Stomach (tissue), 9 donors: ENCODE measurements around the gene SOX11. TPM values are rescaled to one million over a fixed set of nuclear protein-coding genes. Genes with fewer than 3 reads are reported as not detected.

Experiments used
- DNase-seq, 2 donors: peaks; one replicate each; pipeline versions ENCODE4 v3.0.0 to v3.0.0-alpha.2; 2013 to 2019
- H3K27ac ChIP-seq, 5 donors: fragments of 200-600 bp in 4 of 5; sonication (generic) in 4 of 5; one replicate each; pipeline ENCODE4 v1.5.1; 2013 to 2019; ENCODE audit warnings: mild to moderate bottlenecking in 1 of 5, moderate library complexity in 1 of 5
- H3K27me3 ChIP-seq, 3 donors: fragments of 200-600 bp; sonication (generic); one replicate each; pipeline ENCODE4 v1.5.1; 2017 to 2019; ENCODE audit warnings: mixed run types in 1 of 3
- H3K36me3 ChIP-seq, 4 donors: fragments of 200-600 bp; sonication (generic); 1 replicate in 3 of 4; 2 replicates in 1 of 4; pipeline ENCODE4 v1.5.1; 2016 to 2019
- H3K4me1 ChIP-seq, 4 donors: fragments of 200-600 bp; sonication (generic); one replicate each; pipeline ENCODE4 v1.5.1; 2016 to 2019
- H3K4me3 ChIP-seq, 4 donors: fragments of 200-600 bp; sonication (generic) in 3 of 4; one replicate each; pipeline ENCODE4 v1.5.1; 2016 to 2019; ENCODE audit warnings: mild to moderate bottlenecking in 1 of 4
- H3K9me3 ChIP-seq, 4 donors: fragments of 200-600 bp; sonication (generic); one replicate each; pipeline ENCODE4 v1.5.1; 2016 to 2019
- CTCF ChIP-seq, 7 experiments: fragments of 450-650 bp in 4 of 7; fragments of 200-600 bp in 3 of 7; sonication (generic) in 3 of 7; IDR thresholded peaks; one replicate each; pipeline ENCODE4 v1.5.1; 2016 to 2019; ENCODE audit warnings: antibody characterized with exemption in 7 of 7, control low read depth in 2 of 7, mild to moderate bottlenecking in 1 of 7
- EP300 ChIP-seq: sonication (generic); formaldehyde crosslinking; IDR thresholded peaks from one replicate; pipeline ENCODE4 v1.6.1; 2017; ENCODE audit warnings: antibody characterized with exemption
- POLR2A ChIP-seq, 4 donors: fragments of 450-650 bp; IDR thresholded peaks; one replicate each; pipeline ENCODE4 v1.6.1; 2016; ENCODE audit warnings: antibody characterized with exemption in 4 of 4, control low read depth in 2 of 4, mild to moderate bottlenecking in 1 of 4, moderate library complexity in 1 of 4
- POLR2AphosphoS5 ChIP-seq, 3 donors: sonication (generic); formaldehyde crosslinking; IDR thresholded peaks; one replicate each; pipeline ENCODE4 v1.6.1; 2016; ENCODE audit warnings: antibody characterized with exemption in 3 of 3
- WGBS, 5 donors: extraction: QIAGEN DNeasy Blood & Tissue Kit in 3 of 5; methylation state at CpG; one replicate each; pipeline versions ENCODE4 v1.1.5 to v1.1.7; 2013 to 2018; 5-methylcytosine and 5-hydroxymethylcytosine counted together
- intact Hi-C: fragments of 100-400 bp; cut with DNase I; formaldehyde crosslinking; loops from one replicate; pipeline ENCODE4 v1.15.1; 2023; ENCODE audit warnings: low total_unique reads
- polyA plus RNA-seq, 3 donors: library from polyadenylated mRNA; stranded (reverse); fragments of 200-250 nt; gene quantifications; one replicate each; pipeline ENCODE4 v1.2.3, GENCODE V29; 2013
- total RNA-seq, 5 donors: library from RNA; depleted of rRNA; stranded (reverse); fragments of >200 nt; gene quantifications; one replicate each; pipeline versions ENCODE4 v1.1.0 to v1.2.3, GENCODE V29; 2014 to 2016
- donor health status: healthy with polysubstance abuse.
- donor health status: Bipolar disorder and iron deficiency.
- donor health status: healthy.

SOX11 gene
- total and polyA plus RNA-seq, 8 donors = 0.06 to 3.7 (median 0.11) TPM; not detected in 4

GRCh38 chr2:5686068-5686467 is 6.1 kb upstream of the SOX11 start:
- no peak for DNase-seq
- H3K4me1 ChIP-seq = peaks cover 3 to 5% (median 3%) of the 10 kb centered on the region in 4 donors
- TF ChIP-seq POLR2AphosphoS5 (IDR thresholded peaks at IDR 0.05) (no peak), POLR2A (IDR thresholded peaks at IDR 0.05) (no peak), CTCF (IDR thresholded peaks at IDR 0.05) (no peak), EP300 (no peak)
- peaks cover 4 to 70% (median 10%) of the 10 kb centered on the region in 3 donors for H3K27me3 ChIP-seq
- H3K27ac ChIP-seq = no peak overlapping the region
- no peaks in the 10 kb centered on the region for H3K9me3 ChIP-seq
- H3K36me3 ChIP-seq = no peaks in the 10 kb centered on the region
- H3K4me3 ChIP-seq = no peak overlapping the region
- intact Hi-C loops = no loop called here
- WGBS, 5 donors = 39 to 63% (median 56%) methylated on average over 1 of the region's 1 CpG

- WGBS, 5 donors = 61 to 73% (median 66%) methylated on average over 5 of the region's 5 CpGs
- TF ChIP-seq POLR2A (IDR thresholded peaks at IDR 0.05) = no peak
- TF ChIP-seq POLR2AphosphoS5 (IDR thresholded peaks at IDR 0.05) = no peak
- TF ChIP-seq CTCF (IDR thresholded peaks at IDR 0.05) = no peak
- TF ChIP-seq EP300 = no peak
Observed at GRCh38 chr2:5686536-5686935, 5.6 kb upstream of the SOX11 start.

DNA sequence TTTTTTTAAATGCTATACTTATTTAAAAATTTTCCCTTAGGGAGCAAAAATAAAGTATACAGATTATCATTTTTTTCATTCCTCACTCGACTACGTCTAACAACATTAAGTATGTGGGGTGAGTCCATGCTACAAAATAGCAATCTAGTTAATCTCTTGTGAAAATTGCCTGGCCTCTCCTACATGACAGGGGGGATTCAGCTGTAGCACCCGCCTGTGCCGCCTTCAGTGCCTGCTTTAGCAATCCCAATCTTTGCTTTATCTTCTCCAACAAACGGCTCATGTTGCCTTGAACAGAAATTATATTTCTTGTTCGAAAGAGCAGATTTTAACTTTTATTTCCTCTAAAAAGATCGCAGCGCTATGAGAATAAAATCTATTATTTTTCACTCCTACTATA is 2.4 kb upstream of the SOX11 start:
- Histone ChIP-seq H3K36me3 (no peaks in the 10 kb centered on the region), H3K4me3 (no peak overlapping the region), H3K9me3 (no peaks in the 10 kb centered on the region), H3K4me1 (peaks cover 30 to 38% (median 34%) of the 10 kb centered on the region in 4 donors), H3K27me3 (peaks cover 28 to 86% (median 44%) of the 10 kb centered on the region in 3 donors), H3K27ac (no peak overlapping the region)
- intact Hi-C loops = no loop called here
- no peak for DNase-seq
- TF ChIP-seq CTCF (IDR thresholded peaks at IDR 0.05) (no peak), EP300 (no peak), POLR2AphosphoS5 (IDR thresholded peaks at IDR 0.05) (no peak), POLR2A (IDR thresholded peaks at IDR 0.05) (no peak)
- 74 to 83% (median 81%) methylated on average over 8 of the region's 8 CpGs for WGBS, 5 donors

More at GRCh38 chr2:5686536-5686935, 5.6 kb upstream of the SOX11 start:
- intact Hi-C loops = no loop called here
- Histone ChIP-seq H3K9me3 (no peaks in the 10 kb centered on the region), H3K36me3 (no peaks in the 10 kb centered on the region), H3K4me1 (peaks cover 7 to 10% (median 8%) of the 10 kb centered on the region in 4 donors), H3K4me3 (no peak overlapping the region), H3K27me3 (peaks cover 7 to 75% (median 15%) of the 10 kb centered on the region in 3 donors), H3K27ac (no peak overlapping the region)
- DNase-seq = no peak

DNA sequence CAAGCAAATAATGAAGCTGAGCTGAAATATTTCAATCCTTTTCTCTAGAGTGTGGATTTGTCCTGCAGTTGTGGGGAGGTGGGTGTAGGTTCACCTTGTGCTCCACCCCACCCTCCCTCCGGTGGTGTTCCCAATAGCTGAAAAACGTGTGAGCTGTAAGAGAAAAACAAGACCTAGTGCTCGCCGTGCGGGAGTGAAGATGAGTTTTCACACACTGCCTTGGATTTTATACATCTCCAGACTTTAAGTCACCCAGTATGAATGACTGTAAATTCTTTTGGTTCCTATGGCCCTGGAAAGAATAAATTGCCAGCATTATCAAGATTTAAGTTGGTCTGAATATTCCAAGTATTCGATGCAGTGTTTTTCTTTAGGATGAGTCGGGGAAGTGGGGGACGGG is 1.9 kb upstream of the SOX11 start:
- no peak overlapping the region for H3K4me3 ChIP-seq
- H3K27ac ChIP-seq = no peak overlapping the region
- TF ChIP-seq POLR2A (IDR thresholded peaks at IDR 0.05) = no peak
- TF ChIP-seq CTCF (IDR thresholded peaks at IDR 0.05) = no peak
- TF ChIP-seq EP300 = no peak
- no peak for TF ChIP-seq POLR2AphosphoS5 (IDR thresholded peaks at IDR 0.05)
- H3K9me3 ChIP-seq = no peaks in the 10 kb centered on the region
- H3K36me3 ChIP-seq = no peaks in the 10 kb centered on the region
- peak in 1 of 2 donors; percentile 17 for DNase-seq
- H3K4me1 ChIP-seq = peaks cover 30 to 38% (median 34%) of the 10 kb centered on the region in 4 donors
- WGBS, 5 donors = 39 to 55% (median 44%) methylated on average over 8 of the region's 8 CpGs
- intact Hi-C loops = no loop called here
- peaks cover 29 to 86% (median 50%) of the 10 kb centered on the region in 3 donors for H3K27me3 ChIP-seq
